Smooth muscle cell (in vitro differentiated cells): Measurements from ENCODE around the gene APOL4. TPM values are rescaled to one million over a fixed set of nuclear protein-coding genes. Genes with fewer than 3 reads are reported as not detected.

Source experiments
- DNase-seq: peaks from one replicate; lab custom pipeline; 2025; ENCODE audit not compliant: unreplicated experiment; lab: John Stamatoyannopoulos, UW
- H2AFZ ChIP-seq: fragments of 200-600 bp; sonication (generic); 2 replicates; pipeline ENCODE4 v1.6.0; 2016; ENCODE audit warnings: antibody characterized with exemption, low read depth, mild to moderate bottlenecking
- H3F3A ChIP-seq: fragments of 200-600 bp; sonication (generic); 2 replicates; pipeline ENCODE4 v1.6.0; 2017; ENCODE audit warnings: antibody characterized with exemption, low read depth
- H3K27ac ChIP-seq: fragments of 200-600 bp; sonication (generic); 2 replicates; pipeline ENCODE4 v1.5.1; 2016; ENCODE audit warnings: low read depth, mild to moderate bottlenecking
- H3K27me3 ChIP-seq: fragments of 200-600 bp; sonication (generic); 2 replicates; pipeline ENCODE4 v1.6.1; 2016; ENCODE audit warnings: low read depth, mild to moderate bottlenecking
- H3K36me3 ChIP-seq: fragments of 200-600 bp; sonication (generic); 2 replicates; pipeline ENCODE4 v1.5.1; 2016; ENCODE audit warnings: low read depth
- H3K4me1 ChIP-seq: fragments of 200-600 bp; sonication (generic); 2 replicates; pipeline ENCODE4 v1.5.1; 2016; ENCODE audit warnings: low read depth
- H3K4me2 ChIP-seq: fragments of 200-600 bp; sonication (generic); 2 replicates; pipeline ENCODE4 v1.6.0; 2016; ENCODE audit warnings: mild to moderate bottlenecking
- H3K4me3 ChIP-seq: fragments of 200-600 bp; sonication (generic); 2 replicates; pipeline ENCODE4 v1.5.1; 2016; ENCODE audit warnings: mild to moderate bottlenecking
- H3K79me2 ChIP-seq: fragments of 200-600 bp; sonication (generic); 2 replicates; pipeline ENCODE4 v1.6.0; 2016; ENCODE audit warnings: low read depth, mild to moderate bottlenecking
- H3K9ac ChIP-seq: fragments of 200-600 bp; sonication (generic); 2 replicates; pipeline ENCODE4 v1.6.0; 2016; ENCODE audit warnings: low read depth
- H3K9me3 ChIP-seq: fragments of 200-600 bp; sonication (generic); replicated peaks from 2 replicates; pipeline ENCODE4 v1.5.1; 2016; ENCODE audit warnings: low read depth
- H4K20me1 ChIP-seq: fragments of 200-600 bp; sonication (generic); 2 replicates; pipeline ENCODE4 v1.6.0; 2016; ENCODE audit warnings: low read depth
- WGBS: methylation state at CpG from one replicate; pipeline ENCODE4 v1.1.7; 2016; ENCODE audit warnings: low lambda C conversion rate; 5-methylcytosine and 5-hydroxymethylcytosine counted together
- polyA plus RNA-seq: library from polyadenylated mRNA; unstranded; fragments of >200 nt; fragmentation: Nextera tagmentation; extraction: Ambion mirVana; gene quantifications from 2 replicates; pipeline ENCODE4 v1.2.1, GENCODE V29; 2016
- total RNA-seq: library from RNA; depleted of rRNA; stranded (reverse); fragments of >200 nt; gene quantifications from 2 replicates; pipeline ENCODE4 v1.2.3, GENCODE V29; 2014
- TF ChIP-seq, protein P1 (sequence below): fragments of 200-600 bp; sonication (generic); IDR thresholded peaks from 2 replicates; pipeline ENCODE4 v1.5.1; 2017; ENCODE audit warnings: borderline replicate concordance, mild to moderate bottlenecking, antibody characterized with exemption; ENCODE audit not compliant: insufficient read depth, poor library complexity, severe bottlenecking

Gene APOL4
- total and polyA plus RNA-seq, 2 experiments from 2014 or later: 0.40 TPM; not detected in 1

DNA sequence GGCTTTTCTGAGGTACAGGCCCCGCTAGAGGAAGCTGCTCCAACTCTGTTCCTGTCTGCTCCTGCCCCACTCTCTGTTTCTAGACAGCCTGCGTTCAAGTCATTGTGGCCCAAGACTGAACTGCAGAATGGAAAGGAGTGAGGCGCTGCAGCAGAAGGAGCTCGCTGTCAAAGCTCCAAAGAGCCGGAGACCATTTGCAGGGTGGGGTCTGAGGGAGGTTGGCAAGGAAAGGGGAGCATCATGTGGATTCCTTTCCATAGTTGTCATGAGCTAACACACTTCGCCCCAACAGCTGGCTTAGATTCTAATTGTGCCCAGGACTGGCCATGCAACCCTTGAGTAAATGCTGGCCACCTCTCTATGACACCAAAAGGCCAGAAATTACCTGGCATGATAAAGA lies 18.8 kb downstream of the APOL4 start:
- no peaks in the 10 kb centered on the region for H3K9me3 ChIP-seq

DNA sequence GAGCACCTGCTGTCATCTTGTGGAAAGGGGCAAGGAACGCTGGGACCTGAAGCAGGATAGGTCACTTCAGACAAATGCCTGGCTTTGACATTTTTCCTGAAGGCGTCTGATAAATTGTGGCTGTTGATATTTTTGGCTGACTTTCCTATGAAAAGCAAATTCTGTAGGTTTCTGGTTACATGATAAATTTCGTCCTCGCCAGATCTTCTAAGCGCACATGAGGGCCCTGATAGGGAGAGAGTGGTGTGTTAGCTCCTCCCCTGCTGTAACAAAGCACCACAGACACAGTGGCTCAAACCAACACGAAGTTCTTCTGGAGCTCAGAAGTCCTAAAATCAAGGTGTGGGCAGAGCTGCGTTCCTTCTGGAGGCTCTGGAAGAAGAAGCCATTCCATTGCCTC lies 19.6 kb downstream of the APOL4 start:
- TF ChIP-seq, protein P1, sequence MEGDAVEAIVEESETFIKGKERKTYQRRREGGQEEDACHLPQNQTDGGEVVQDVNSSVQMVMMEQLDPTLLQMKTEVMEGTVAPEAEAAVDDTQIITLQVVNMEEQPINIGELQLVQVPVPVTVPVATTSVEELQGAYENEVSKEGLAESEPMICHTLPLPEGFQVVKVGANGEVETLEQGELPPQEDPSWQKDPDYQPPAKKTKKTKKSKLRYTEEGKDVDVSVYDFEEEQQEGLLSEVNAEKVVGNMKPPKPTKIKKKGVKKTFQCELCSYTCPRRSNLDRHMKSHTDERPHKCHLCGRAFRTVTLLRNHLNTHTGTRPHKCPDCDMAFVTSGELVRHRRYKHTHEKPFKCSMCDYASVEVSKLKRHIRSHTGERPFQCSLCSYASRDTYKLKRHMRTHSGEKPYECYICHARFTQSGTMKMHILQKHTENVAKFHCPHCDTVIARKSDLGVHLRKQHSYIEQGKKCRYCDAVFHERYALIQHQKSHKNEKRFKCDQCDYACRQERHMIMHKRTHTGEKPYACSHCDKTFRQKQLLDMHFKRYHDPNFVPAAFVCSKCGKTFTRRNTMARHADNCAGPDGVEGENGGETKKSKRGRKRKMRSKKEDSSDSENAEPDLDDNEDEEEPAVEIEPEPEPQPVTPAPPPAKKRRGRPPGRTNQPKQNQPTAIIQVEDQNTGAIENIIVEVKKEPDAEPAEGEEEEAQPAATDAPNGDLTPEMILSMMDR: no peak
- Histone ChIP-seq H4K20me1 (no peaks in the 10 kb centered on the region), H3K4me3 (no peak overlapping the region), H3K27ac (no peak overlapping the region), H3K79me2 (no peaks in the 10 kb centered on the region), H3K9ac (no peak overlapping the region), H2AFZ (no peak overlapping the region), H3F3A (no peaks in the 10 kb centered on the region), H3K4me1 (no peaks in the 10 kb centered on the region), H3K4me2 (no peak overlapping the region), H3K36me3 (no peaks in the 10 kb centered on the region), H3K27me3 (no peaks in the 10 kb centered on the region), H3K9me3 (no peaks in the 10 kb centered on the region)
- no peak for DNase-seq
- 86% methylated on average over 7 of the region's 7 CpGs for WGBS

More for the DNA sequence above, 18.8 kb downstream of the APOL4 start:
- Histone ChIP-seq H3K27ac (no peak overlapping the region), H3K4me2 (no peak overlapping the region), H3F3A (no peaks in the 10 kb centered on the region), H3K4me3 (no peak overlapping the region), H3K36me3 (no peaks in the 10 kb centered on the region), H3K9ac (no peak overlapping the region), H3K4me1 (no peaks in the 10 kb centered on the region), H2AFZ (no peak overlapping the region), H3K79me2 (no peaks in the 10 kb centered on the region), H3K27me3 (no peaks in the 10 kb centered on the region), H4K20me1 (no peaks in the 10 kb centered on the region)
- no peak for DNase-seq
- TF ChIP-seq, protein P1: no peak
- WGBS: 94% methylated on average over 6 of the region's 6 CpGs

DNA sequence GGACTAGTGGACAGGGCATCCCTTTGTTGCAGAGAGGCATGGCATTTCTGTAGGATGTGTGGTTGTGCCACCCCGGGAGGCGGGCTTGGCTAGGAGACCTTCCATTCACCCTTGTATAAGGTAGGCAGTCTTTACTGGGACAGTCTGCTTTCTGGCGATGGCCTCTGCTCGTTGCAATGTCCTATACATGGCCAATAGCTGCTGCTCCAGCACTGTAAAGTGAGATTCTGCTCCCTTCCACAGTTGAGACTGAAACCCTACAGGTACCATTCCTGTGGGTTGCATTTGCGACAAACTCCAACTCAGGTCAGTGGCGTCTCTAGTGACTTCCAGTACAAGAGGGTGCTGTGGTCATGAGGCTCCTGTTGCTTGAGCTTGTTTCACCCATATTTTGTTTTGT lies 20.7 kb downstream of the APOL4 start:
- no peaks in the 10 kb centered on the region for H3F3A ChIP-seq
- H3K27ac ChIP-seq: no peak overlapping the region
- no peaks in the 10 kb centered on the region for H3K4me1 ChIP-seq
- TF ChIP-seq, protein P1: no peak
- no peak for DNase-seq
- H3K36me3 ChIP-seq: no peaks in the 10 kb centered on the region
- H4K20me1 ChIP-seq: no peaks in the 10 kb centered on the region
- H3K79me2 ChIP-seq: no peaks in the 10 kb centered on the region
- no peaks in the 10 kb centered on the region for H3K9me3 ChIP-seq
- WGBS: 88% methylated on average over 6 of the region's 6 CpGs
- no peaks in the 10 kb centered on the region for H3K27me3 ChIP-seq
- no peak overlapping the region for H3K4me3 ChIP-seq
- H3K4me2 ChIP-seq: no peak overlapping the region
- H3K9ac ChIP-seq: no peak overlapping the region
- no peak overlapping the region for H2AFZ ChIP-seq
